ENCODE results near the gene RILPL1.

DNA sequence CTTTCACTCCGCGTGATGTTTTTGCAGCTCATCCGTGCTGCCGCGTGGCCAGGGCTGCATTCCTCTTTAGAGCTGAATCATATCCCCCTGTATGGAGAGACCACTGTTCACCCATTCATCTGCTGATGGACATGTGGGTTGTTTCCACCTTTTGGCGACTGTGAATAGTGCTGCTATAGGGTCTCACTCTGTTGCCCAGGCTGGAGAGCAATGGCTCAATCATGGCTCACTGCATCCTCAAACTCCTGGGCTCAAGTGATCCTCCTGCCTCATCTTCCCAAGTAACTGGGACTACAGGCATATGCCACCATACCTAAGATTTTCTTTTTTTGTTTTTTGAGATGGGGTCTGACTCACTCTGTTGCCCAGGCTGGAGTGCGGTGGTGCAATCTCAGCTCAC, 36.5 kb downstream of the RILPL1 start:
- TF ChIP-seq POLR2A (IDR thresholded peaks at IDR 0.05; ENCODE audit: low read depth, low read length) (no peak), TAF1 (IDR thresholded peaks at IDR 0.05; ENCODE audit: low read depth, low read length) (no peak), POLR2AphosphoS5 (IDR thresholded peaks at IDR 0.05; ENCODE audit: low read depth, low read length) (no peak)
